AG09319 (cell line): Measurements from ENCODE around the gene TGDS.

Experiments used
- DNase-seq: peaks from one replicate; pipeline ENCODE4 v3.0.0-alpha.2; 2010; ENCODE audit warnings: low read depth; ENCODE audit errors: extremely low read depth
- TF ChIP-seq, protein P1 (sequence below): IDR thresholded peaks from 2 replicates; pipeline ENCODE4 v1.5.1; 2011; ENCODE audit warnings: low read depth, mild to moderate bottlenecking, inconsistent platforms, low read length, moderate library complexity

TGDS gene

DNA sequence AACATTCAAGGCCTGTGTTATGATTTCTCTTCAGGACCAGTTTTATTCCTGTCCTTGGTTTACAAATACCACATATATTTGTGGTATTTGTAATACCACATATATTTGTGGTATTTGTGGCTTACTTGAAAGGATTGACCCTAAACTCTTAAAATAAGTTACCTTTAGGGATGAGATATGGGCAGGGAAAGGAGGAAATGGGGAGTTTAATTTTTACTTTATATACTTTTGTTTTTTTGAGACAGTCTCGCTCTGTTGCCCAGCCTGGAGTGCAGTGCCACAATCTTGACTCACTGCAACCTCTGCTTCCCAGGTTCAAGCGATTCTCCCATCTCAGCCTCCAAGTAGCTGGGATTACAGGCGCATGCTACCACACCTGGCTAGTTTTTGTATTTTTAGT, 2.3 kb upstream of the TGDS start:
- TF ChIP-seq, protein P1, sequence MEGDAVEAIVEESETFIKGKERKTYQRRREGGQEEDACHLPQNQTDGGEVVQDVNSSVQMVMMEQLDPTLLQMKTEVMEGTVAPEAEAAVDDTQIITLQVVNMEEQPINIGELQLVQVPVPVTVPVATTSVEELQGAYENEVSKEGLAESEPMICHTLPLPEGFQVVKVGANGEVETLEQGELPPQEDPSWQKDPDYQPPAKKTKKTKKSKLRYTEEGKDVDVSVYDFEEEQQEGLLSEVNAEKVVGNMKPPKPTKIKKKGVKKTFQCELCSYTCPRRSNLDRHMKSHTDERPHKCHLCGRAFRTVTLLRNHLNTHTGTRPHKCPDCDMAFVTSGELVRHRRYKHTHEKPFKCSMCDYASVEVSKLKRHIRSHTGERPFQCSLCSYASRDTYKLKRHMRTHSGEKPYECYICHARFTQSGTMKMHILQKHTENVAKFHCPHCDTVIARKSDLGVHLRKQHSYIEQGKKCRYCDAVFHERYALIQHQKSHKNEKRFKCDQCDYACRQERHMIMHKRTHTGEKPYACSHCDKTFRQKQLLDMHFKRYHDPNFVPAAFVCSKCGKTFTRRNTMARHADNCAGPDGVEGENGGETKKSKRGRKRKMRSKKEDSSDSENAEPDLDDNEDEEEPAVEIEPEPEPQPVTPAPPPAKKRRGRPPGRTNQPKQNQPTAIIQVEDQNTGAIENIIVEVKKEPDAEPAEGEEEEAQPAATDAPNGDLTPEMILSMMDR = no peak
- no peak for DNase-seq

DNA sequence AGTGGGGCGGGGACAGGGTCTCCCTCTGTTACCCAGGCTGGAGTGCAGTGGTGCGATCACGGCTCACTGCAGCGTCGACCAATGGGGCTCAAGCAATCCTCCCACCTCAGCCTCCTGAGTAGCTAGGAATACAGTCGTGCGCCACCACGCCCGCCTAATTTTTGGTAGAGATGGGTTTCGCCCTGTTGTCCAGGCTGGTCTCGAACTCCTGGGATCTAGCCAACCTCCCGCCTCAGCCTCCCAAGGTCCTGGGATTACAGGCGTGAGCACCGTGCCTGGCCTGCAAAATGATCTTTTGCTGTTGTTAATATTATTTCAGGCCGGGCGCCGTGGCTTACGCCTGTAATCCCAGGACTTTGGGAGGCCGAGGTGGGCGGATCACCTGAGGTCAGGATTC, 621 bp upstream of the TGDS start:
- TF ChIP-seq, protein P1 = no peak
- DNase-seq = no peak

DNA sequence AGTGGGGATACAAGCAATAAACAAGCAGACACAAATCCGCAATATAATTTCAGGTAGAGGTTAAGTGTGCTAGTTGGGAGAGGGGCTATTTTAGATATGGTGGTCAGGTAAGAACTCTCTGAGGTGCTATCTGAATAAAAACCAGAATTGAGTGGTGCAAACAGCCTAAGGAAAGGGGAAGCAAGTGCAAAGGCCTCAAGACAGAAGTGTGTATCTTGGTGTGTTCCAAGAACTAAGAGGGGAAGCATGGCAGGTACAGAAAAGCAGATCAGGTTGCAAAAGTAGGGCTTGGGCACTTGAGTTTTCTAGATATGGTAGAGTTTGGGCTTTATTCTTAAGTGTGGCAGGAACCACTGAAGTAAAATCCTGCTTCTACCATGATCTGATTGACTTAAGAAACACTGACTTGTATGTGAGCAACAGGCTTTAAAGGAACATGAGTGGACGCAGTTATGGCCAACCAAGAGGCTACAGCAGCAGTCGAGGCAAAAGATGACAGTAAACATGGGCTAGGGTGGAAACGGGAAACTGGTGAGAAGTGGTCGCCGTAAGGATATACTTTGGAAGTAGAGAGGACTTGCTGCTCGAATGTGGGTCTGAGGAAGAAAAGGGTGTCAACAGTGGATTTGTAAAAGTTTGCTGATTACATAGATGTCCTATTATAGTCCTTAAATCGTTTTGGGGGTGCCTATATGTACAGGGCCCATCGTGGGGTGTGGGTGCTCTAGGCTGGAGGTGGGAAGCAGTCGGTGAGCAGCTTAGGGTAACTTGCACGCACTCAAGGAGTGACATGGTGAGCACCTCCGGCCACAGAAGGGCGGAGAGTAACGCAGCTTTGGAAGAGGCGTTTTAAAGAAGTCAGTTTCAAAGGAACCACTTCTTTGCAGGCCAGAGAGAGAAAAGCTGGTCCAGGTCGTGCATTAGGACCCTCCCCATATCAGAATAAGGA, 677 bp downstream of the TGDS start:
- TF ChIP-seq, protein P1 = no peak
- DNase-seq = no peak

DNA sequence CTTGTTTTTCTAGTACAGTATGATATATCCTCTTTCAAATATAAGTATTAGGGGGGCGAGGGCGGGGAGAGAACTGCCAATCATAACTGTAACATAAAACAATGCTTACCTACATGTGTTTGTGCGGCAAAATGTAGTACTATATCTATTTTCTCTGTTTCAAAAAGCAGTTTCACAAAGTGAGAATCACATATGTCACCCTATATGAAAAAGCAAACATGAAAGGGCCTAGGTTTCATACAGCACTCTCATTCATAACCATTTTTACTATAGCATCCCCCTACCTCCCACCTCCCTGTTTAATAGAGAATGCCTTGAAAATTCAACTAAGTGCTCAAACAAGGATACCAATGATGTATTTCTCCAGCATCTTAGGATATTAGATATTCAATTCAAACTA, 5.2 kb downstream of the TGDS start:
- no peak for DNase-seq
- TF ChIP-seq, protein P1 = no peak

DNA sequence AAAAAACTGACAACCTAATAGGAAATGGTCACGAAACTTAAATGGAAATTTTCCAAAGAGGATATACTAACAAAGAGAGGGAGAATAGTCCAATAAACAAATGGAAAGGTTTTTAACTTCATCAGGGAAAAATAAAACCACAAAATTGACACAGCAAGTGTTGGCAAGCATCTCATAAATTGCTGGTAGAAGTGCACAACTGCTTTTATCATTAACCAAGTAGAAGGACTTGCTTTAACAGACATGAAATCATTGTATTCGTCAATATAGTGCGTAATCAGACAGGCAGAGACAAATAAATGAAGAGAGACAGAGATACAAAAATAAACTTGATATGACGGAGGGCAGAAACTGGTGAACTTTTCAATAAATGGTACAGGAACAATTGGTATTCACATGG, 7.4 kb downstream of the TGDS start:
- no peak for DNase-seq
- TF ChIP-seq, protein P1 = no peak

DNA sequence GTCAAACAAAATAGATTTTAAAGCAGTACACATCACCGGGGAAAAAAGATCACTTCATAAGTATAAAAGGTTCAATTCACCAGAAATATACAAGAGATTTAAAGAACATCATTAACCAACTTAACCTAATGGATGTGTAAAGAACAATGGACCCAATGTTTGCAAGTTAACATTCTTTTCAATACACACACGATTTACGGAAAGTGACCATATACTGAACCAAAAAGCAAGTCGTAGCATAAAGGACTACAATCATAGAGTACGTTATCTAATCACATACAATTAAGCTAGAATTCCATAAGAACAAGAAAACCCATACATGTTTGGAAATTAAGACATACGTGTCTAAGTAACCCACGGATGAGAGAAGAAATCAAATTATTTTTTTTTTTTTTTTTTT, 9.6 kb downstream of the TGDS start:
- TF ChIP-seq, protein P1 = no peak

DNA sequence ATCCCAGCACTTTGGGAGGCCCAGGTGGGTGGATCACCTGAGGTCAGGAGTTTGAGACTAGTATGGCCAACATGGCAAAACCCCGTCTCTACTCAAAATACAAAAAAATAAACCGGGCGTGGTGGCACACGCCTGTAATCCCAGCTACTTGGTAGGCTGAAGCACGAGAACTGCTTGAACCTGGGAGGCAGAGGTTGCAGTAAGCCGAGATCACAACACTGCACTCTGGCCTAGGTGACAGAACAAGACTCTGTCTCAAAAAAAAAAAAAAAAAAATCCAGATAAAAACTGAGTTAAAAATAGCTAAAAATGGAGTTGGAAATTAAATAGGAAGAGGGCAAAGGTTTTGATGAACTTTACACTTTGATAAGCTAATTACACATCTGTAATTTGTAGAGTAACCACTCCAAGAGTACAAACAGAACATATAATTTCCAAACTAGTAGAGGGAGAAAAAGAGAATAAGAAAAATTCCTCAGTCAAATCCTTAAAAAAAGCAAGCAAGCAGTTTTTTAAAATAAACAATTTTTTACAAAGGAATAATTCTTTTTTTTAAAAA, 10.3 kb downstream of the TGDS start:
- TF ChIP-seq, protein P1 = no peak
- DNase-seq = no peak

More for the DNA sequence above, 9.6 kb downstream of the TGDS start:
- no peak for DNase-seq
